ENCODE data around the gene TMF1.

TMF1 gene

GRCh38 chr3:69012100-69012799 lies 39.9 kb downstream of the TMF1 start:
- no peak for DNase-seq

- DNase-seq: no peak
Measured at GRCh38 chr3:69011096-69011730, 40.9 kb downstream of the TMF1 start.

GRCh38 chr3:69009559-69010410 lies 42.3 kb downstream of the TMF1 start:
- DNase-seq: no peak

- DNase-seq: no peak
Measured at GRCh38 chr3:69008980-69009379, 43.2 kb downstream of the TMF1 start.

GRCh38 chr3:69005791-69006482 lies 46.2 kb downstream of the TMF1 start:
- no peak for DNase-seq

GRCh38 chr3:69005071-69005790 lies 46.9 kb downstream of the TMF1 start:
- DNase-seq: no peak

GRCh38 chr3:69004138-69004537 lies 48.0 kb downstream of the TMF1 start:
- DNase-seq: no peak

- no peak for DNase-seq
Measured at GRCh38 chr3:68999605-69000004, 52.5 kb downstream of the TMF1 start.

GRCh38 chr3:68999158-68999557 lies 53.0 kb downstream of the TMF1 start:
- DNase-seq: no peak

- DNase-seq: no peak
Measured at GRCh38 chr3:68997887-68998286, 54.2 kb downstream of the TMF1 start.

- no peak for DNase-seq
Measured at GRCh38 chr3:68996356-68996995, 55.7 kb downstream of the TMF1 start.

GRCh38 chr3:68988740-68989139 lies 63.4 kb downstream of the TMF1 start:
- no peak for DNase-seq

- no peak for DNase-seq
Measured at GRCh38 chr3:68987322-68987721, 64.8 kb downstream of the TMF1 start.

- no peak for DNase-seq
Measured at GRCh38 chr3:68986496-68987208, 65.5 kb downstream of the TMF1 start.

GRCh38 chr3:68985146-68985790 lies 66.9 kb downstream of the TMF1 start:
- no peak for DNase-seq

GRCh38 chr3:68984011-68984530 lies 68.1 kb downstream of the TMF1 start:
- no peak for DNase-seq

GRCh38 chr3:68977486-68978167 lies 74.5 kb downstream of the TMF1 start:
- DNase-seq: no peak

GRCh38 chr3:68974711-68975110 lies 77.4 kb downstream of the TMF1 start:
- DNase-seq: no peak

- DNase-seq: no peak
Measured at GRCh38 chr3:68973639-68974038, 78.5 kb downstream of the TMF1 start.

All from DMS153 (cell line).